HG03196 (cell line): Measurements from ENCODE around the gene SELENOP.
"Not testable (repeated sequence)": the region's sequence is repeated elsewhere in the genome, so short reads cannot be mapped to it uniquely, and the experiment has no call there.

Experiments
- ATAC-seq: cut with Tn5 transposase; IDR thresholded peaks from one replicate; pipeline ENCODE4 v1.9.1; 2021; ENCODE audit not compliant: unreplicated experiment

SELENOP gene, protein sequence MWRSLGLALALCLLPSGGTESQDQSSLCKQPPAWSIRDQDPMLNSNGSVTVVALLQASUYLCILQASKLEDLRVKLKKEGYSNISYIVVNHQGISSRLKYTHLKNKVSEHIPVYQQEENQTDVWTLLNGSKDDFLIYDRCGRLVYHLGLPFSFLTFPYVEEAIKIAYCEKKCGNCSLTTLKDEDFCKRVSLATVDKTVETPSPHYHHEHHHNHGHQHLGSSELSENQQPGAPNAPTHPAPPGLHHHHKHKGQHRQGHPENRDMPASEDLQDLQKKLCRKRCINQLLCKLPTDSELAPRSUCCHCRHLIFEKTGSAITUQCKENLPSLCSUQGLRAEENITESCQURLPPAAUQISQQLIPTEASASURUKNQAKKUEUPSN

DNA sequence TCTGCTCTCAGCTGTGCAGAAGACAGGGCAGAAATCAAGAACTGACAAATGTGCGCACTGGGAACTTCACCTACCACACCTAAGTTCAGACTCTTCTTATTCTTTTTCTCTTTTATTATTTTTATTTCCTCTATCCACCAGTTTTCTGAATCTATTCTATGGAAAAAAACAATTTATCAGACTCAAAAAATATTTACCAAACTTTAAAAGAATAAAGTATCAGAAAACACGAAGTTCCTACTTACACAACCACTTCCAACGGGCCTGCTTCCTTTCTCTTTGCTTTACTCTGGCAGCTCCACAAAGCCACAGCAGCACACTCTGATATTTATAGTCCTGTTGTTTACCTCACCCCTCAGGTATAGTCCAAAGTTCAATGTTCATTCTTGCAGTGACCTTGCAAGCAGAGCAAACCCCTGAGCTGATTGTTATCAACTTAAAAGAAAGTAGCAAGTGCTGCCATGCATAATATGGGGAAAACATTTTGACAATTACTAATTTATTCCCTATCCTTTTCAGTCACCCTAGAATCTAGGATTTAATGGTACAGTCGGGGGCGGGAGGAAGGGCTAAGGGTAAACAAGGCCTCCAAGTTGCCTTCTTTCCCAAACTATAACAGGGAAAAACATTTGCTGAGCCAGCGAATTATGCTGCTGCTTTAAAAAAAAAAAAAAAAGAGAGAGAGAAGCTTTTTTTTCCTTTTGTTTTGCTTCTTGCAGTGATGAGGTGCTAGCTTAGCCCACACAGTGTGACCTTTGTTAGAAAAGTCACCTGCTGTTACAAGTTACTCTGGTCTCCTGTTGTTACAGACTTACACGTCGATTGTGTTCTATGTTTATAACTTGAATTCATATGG is at the start of gene SELENOP:
TSS of gene SELENOP (minus strand) at position 302 of the 856 bp plus-strand sequence. CDS start 3,539 bp downstream, outside the sequence.
- ATAC-seq, result no peak

DNA sequence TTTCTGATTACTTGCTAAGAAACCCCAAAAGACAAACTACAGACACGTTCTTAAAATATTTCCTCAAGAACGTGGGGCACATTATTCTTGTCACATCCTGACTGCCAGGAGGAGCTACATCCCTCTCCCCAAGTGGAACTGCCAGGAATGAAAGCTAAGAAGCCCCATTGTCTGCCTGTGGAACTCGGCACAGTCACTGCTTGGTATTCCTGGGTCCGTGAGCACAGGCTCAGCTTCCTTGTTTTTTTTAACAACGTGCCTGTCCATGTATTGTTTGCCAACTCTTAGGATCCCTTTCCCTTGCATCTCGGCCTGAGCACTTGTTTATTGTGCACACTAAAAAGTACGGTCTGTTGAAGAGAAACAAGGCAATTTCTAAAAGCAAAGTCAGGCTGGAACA is 47.0 kb upstream of the SELENOP start:
- ATAC-seq, result no peak

DNA sequence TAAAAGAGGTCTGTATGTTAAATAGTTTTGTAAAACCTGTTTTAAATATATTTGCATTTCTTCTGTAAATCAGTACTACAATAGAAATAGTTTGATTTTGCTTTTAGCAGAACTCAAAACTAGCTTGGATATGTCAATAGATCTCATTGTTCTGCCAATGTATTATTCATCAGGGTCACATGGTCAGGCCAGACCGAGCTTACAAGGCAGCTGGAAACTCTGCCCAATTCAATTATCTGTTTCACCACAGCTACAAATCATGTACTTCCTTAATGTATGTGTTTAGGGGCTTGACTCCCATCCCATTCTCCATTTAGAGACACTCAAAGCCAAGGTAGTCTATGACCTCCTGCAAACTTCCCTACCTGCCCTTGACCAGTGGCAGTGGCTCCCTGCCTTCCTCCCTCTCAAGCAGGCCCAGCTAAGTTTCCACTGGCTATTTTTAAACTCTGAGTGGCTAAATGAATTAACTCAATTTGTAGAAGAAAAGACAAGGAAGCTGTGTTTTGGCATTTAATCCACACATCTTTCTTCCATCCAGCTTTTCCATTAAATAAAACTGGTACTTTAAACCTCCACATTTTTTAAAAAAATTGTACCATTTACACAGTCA is 46.4 kb upstream of the SELENOP start:
- ATAC-seq, result no peak

DNA sequence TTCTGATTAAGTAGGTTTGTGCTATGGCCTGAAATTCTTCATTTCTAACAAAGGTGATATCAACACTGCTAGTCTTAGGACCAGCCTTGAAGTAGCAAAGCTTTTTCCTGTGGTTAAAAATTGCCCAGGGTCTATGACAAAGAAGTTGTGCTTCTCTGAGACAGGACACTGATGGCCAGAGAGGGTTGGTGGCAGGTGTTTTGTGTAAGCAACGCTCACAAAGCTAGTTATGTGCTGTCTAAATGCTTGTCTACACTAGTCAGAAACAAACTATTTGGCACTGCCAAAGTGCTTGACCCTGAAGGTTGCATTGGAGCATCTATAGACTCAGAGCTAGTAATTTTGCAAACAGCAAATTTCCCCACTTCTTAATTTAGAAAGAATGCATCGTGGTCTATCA is 44.1 kb upstream of the SELENOP start:
- ATAC-seq, result no peak

DNA sequence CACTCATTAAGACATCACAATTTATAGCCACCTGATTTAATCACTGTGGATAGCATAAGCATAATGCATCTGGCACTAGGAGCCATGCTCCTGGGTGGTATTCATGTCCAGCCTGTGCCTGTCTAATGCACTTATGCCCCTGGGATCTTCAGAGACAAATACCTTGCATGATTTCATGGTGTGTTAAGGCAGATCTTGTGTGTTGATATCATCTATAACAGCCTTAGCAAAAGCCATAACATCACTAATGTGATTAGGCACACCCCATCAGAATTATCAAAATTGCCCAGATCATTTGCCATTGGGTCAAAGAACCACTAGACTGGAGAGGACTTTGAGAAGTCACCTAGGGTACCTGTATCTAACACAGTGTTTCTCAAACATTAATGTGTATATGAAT is 43.7 kb upstream of the SELENOP start:
- ATAC-seq, result no peak

DNA sequence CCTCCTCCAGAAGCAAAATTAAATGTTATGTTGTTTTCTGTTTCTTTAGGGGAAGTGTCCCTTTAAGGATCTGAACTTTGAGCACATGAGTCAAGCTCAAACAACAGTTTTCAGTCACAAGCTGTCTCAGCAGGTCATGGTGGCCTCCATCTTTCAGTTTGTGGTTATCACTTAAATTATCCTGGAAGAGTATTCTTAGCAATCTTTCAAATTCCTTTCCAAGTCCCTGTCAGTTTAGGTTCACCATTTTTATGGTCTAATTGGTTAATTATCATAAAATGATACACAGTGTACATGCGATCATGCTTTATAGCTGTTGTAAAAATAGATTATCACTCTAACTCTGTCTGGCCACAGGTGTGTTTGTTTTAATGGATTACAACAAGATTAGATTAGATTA is 43.1 kb upstream of the SELENOP start:
- ATAC-seq, result no peak

DNA sequence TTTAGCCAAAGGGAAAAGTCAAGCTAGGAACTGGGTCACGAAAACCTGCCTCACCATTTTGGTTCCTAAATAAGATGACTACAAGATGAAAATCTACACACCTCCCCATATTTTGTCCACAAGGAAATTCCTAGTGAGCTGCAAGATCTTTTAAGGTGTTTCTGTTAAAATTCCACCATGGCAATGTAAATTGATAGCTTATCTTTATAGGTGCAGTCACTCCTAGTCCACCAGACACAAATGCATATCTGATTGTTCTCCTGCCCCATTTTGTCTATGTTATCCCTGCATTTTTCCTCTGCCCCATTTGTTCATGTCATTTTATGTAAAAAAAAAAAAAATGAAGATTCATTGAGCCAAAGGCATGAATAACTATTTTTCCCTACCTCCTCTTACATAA is 41.1 kb upstream of the SELENOP start:
- ATAC-seq, result no peak

DNA sequence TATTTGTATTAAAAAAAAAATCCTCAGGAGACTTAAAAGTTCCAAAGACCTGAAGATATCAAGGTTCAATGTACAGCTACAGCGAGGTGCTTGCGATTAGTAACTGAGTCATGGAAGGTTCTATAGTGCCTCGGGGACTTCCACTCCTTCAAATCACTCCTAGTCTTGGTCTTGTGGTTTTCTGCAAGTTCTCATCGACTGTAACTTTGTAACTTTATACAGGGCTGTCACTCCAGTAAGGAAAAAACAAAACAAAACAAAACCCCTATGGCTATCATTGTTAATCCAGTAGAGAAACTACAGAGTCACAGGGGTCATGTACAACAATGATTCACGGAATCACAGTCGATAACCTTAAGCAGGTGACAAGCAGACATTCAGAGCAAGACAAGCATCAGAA is 39.8 kb upstream of the SELENOP start:
- no peak for ATAC-seq

DNA sequence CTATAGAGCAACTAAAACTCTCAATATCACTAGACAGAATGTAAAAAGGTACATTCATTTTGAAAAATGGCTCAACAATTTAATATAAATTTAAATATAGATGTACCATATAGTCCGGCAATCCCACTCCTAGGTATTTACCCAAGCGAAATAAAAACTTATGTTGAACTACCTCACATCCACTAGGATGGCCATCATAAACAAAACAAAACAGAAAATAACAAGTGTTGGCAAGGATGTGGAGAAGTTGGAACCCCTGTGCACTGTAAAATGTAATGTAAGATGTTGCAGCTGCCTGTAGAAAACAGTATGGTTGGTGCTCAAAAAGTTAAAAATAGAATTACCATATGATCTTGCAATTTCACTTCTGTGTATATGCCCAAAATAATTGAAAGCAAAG is 36.9 kb upstream of the SELENOP start:
- no peak for ATAC-seq

DNA sequence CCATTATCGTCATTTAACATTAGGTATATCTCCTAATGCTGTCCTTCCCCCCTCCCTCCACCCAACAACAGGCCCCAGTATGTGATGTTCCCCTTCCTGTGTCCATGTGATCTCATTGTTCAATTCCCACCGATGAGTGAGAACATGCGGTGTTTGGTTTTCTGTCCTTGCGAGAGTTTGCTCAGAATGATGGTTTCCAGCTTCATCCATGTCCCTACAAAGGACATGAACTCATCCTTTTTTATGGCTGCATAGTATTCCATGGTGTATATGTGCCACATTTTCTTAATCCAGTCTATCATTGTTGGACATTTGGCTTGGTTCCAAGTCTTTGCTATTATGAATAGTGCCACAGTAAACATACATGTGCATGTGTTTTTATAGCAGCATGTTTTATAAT is 32.7 kb upstream of the SELENOP start:
- ATAC-seq, result not testable (repeated sequence)

DNA sequence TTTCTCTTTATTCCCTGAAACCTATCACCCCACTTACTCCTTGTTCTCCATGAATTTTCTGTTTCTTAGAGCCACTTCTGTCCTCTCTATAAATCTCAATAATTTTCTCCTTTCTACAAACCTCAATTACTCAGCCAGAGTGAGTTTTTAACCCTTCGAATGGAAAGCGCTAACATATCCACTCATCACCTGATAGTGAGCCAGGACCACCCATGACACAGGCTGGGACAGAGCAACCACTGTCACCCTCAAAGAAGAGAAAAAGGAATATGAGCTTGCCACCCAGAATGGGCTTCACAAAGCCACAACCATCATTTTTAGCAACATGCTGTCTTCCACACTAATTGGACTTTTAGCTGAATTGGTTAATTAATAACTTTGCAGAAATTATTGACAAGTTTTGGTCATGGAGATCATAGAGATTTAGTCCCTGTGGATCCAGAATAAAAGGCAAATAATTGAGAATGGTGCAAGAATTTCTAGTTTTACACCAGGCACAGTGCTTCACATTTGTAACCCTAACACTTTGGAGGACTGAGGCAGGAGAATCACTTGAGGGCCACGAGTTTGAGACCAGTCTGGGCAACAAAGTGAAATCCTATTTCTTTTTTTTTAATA is 32.1 kb upstream of the SELENOP start:
- ATAC-seq, result no peak

DNA sequence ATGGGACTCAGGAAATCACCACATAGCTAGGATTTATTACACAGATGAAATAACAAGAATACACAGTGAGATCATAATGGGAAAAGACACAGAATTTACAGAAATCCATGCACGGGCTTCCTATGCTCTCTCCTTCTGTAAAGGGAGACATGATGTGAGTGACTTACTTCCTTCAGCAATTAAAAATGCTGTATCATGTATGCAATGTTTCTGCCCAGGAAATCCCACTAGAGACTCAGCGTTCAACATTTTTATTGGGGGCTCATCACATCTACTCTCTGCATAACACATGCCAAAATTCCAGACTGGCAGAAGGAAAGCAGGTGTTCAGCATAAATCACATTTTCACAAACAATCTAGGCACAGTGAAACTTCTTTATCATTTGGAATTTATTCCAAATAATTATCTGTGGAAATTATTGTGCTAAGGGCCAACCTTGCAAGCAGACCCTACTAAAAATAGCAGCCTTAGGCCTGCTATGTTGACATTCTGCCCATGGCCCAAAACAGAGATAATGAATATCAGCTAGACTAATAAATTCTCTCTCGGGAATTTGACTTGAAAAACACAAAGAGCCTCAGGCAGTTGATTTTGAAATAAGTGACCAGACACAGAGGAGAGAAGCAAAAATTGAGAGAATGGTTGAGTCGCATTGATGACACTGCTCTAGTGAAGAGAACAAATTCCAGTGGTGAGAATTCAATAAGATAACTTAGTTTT is 31.4 kb upstream of the SELENOP start:
- ATAC-seq, result no peak

DNA sequence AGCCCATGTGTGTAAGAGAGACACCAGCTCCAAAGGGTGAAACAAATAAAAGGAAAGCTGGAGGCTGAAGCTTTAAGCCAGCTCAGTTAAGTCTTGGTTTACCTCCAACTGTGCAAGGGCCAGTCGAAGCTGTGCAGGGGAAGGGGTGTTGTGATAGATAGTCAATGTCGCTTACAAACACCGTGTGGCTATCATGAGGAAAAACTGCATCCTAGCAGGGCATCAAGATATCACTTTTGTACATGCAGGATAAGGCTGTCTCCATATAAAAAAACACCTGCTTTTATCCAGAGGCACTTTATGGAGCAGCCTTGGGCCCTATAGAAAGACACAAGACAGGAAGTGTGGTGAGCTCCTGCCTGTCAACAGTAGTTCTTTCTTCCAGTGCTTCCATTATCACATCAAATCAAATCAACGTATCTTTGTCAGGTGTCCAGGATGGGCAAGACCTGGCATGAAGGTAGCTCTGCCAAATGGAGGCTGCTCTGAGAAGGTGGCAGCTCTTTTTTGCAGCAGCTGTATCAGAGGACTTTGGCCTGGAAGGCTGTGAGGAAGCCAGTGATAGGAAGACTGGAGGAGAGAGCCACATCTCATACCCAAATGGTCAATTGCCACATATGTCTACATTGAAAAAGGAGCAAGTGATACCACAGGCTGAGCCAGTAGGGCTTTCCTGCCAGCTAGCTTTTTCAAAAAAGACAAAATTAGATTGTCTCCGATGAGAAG is 29.3 kb upstream of the SELENOP start:
- ATAC-seq, result no peak

DNA sequence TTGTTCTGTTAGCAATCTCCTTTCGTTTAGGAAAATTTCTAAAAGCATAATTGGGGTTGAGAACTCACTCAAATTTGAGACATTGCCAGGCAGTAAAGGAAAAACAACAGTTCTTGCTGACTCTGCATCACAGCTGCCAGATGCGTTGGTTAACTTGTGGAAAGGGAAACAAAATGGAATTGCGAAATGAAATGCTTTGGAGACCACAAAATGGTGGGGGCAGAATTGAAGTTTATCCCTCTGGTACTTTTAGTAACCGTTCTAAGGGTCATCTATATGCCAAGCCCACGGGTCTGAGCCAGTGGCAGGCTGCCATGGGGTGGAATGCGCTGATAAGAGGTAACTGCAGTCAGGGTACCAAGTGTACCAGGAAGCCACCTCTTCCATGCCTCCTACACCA is 28.6 kb upstream of the SELENOP start:
- no peak for ATAC-seq

DNA sequence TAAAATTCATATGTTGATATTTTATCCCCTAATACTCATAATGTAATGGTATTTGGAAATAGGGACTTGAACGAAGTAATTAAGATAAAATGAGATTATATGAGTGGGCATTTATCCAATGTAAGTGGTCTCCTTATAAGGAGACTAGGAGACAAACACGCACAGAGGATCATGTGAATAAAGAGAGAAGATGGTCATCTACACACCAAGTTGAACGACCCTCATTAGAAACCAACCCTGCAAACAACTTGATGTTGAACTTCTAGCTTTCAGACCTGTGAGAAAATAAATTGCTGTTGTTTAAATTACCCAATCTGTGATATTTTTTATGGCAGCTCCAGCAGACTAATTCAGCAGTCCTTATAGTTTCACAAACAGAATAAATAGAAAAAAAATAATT is 27.5 kb upstream of the SELENOP start:
- no peak for ATAC-seq

DNA sequence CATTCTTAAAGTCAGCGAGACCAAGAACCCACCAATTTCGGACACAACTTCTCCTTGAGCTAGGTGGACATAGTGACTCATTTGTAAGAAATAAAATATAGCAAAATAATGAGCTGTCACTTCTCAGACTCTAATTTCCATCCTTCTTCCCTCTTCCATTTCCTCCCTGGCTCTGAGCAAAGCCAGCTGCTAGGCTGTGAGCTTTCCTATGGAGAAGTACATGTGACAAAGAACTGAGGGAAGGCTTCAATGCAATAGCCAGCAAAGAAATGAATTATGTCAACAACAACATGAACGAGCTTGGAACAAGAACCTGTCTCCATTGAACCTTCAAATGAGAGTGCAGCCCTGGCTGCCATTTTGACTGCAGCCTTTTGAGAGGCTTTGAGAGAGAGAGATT is 25.9 kb upstream of the SELENOP start:
- ATAC-seq, result no peak

DNA sequence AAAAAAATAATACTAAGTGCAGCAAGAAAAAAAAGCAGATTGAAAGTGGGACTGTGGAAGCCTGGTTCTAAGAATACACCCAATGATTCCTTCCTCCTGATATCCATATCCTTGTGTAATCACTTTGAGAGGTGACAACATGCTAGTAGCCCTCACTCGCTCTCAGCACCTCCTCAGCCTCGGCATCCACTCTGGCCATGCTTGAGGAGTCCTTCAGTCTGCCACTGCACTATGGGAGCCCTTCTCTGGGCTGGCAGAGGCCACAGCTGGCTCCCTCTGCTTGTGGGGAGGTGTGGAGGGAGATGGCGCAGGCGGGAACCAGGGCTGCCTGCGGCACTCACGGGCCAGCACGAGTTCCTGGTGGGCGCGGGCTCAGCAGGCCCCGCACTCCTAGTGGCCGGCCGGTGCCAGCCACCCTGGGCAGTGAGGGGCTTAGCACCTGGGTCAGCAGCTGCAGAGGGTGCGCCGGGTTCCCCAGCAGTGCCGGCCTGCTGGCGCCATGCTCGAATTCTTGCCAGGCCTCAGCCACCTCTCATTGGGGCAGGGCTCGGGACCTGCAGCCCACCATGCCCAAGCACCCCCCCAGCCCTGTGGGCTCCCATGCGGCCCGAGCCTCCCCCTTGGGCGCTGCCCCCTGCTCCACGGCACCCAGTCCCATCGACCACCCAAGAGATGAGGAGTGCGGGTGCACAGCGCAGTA is 24.5 kb upstream of the SELENOP start:
- no peak for ATAC-seq

DNA sequence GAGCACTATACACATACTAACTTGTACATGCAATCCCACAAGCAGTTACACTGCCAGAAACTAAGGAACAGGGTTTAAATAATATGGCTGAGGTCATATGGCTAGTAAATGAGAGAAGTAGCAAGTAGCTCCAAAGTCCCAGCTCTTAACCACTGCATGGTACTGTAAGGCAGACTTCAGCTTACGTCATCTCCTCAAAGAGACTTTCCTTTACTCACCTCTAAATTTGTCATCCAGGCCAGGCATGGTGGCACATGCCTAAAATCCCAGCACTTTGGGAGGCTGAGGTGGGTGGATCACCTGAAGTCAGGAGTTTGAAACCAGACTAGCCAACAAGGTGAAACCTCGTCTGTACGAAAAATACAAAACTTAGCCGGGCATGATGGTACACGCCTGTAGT is 20.4 kb upstream of the SELENOP start:
- ATAC-seq, result no peak

DNA sequence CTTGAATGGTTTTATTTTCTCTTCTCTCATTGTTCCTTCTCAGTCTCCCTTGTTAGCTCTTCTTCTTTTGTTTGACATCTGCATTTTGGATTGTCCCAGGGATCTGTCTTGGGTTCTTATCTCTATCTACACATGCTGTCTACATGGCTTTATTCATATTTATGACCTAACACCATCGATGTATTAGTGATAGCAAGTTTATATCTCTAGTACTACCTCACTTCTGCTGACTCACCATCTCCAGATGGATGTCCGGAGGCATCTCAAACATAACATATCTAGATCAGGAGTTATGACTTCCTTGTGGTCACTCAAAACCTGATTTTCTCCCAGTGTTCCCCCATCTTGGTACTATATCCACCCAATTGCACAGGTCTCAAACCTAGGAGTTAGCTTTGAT is 19.2 kb upstream of the SELENOP start:
- no peak for ATAC-seq

DNA sequence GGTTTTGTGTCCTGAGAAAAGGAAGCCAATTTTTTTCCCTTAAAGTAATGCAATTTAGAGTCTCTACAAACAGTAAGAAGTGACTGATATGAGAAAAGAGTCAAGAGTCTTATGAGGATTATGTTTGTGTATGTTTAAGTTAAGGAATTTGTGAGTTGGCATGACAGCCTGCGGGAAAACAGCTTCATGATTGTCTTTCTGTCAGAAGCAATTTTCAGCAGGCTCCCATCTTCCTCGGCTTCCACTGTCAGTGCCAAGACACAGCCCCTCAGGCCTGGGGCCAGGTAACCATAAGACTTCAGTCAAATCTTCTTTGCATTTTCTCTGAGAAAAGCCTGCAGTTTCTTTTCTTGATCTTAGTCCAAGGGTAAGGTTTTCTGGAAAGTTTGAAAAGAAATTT is 17.0 kb upstream of the SELENOP start:
- ATAC-seq, result no peak
